ENCODE measurements around the gene MRPL2. TPM values are rescaled to one million over a fixed set of nuclear protein-coding genes. Genes with fewer than 3 reads are reported as not detected.

The MRPL2 gene
- total and polyA plus RNA-seq, 8 donors, result 35.2 to 48.0 (median 40.5) TPM

DNA sequence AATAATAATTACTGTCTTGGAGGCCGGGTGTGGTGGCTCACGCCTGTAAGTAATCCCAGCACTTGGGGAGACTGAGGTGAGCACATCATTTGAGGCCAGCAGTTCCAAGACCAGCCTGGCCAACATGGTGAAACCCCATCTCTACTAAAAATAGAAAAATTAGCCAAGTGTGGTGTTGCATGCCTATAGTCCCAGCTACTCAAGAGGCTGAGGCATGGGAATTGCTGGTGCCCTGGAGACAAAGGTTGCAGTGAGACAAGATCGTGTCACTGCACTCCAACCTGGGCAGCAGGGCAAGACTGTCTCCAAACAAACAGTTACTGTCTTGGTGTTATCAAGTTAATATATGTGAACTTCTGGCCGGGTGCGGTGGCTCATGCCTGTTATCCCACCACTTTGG lies 32.9 kb downstream of the MRPL2 start:
- ATAC-seq, result no peak
- DNase-seq, result no peak
- TF ChIP-seq, protein P1, sequence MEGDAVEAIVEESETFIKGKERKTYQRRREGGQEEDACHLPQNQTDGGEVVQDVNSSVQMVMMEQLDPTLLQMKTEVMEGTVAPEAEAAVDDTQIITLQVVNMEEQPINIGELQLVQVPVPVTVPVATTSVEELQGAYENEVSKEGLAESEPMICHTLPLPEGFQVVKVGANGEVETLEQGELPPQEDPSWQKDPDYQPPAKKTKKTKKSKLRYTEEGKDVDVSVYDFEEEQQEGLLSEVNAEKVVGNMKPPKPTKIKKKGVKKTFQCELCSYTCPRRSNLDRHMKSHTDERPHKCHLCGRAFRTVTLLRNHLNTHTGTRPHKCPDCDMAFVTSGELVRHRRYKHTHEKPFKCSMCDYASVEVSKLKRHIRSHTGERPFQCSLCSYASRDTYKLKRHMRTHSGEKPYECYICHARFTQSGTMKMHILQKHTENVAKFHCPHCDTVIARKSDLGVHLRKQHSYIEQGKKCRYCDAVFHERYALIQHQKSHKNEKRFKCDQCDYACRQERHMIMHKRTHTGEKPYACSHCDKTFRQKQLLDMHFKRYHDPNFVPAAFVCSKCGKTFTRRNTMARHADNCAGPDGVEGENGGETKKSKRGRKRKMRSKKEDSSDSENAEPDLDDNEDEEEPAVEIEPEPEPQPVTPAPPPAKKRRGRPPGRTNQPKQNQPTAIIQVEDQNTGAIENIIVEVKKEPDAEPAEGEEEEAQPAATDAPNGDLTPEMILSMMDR (IDR thresholded peaks at IDR 0.05), result no peak
- intact Hi-C loops (cut with DNase I), result no loop called here
- no peak overlapping the region for H3K4me3 ChIP-seq
- H3K36me3 ChIP-seq, result peaks cover 0 to 74% of the 10 kb centered on the region in 2 donors
- no peaks in the 10 kb centered on the region for H3K27me3 ChIP-seq
- H3K9me3 ChIP-seq, result no peaks in the 10 kb centered on the region
- no peak overlapping the region for H3K27ac ChIP-seq
- H3K4me1 ChIP-seq, result peaks cover 0 to 20% of the 10 kb centered on the region in 2 donors

DNA sequence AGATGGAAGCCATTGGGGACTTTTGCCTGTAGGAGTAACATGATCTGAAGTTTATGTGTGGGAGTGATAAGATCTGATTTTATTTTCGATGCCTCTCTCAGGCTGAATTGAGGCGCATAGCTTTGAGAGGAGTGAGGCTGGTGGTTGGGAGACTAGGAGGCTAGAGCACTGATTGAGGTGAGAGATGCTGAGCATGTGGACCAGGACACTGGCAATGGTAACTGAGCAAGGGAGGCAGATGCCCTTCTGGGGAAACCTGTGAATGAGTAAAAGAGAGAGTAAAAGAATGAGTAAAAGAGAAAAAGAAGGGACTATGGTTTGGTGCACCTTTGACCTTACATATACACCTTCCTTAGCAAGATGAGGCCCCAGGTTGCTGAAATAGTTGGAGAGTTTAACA lies 34.8 kb downstream of the MRPL2 start:
- Histone ChIP-seq H3K36me3 (peaks cover 0 to 60% of the 10 kb centered on the region in 2 donors), H3K9me3 (no peaks in the 10 kb centered on the region), H3K4me3 (no peak overlapping the region), H3K27me3 (no peaks in the 10 kb centered on the region), H3K27ac (no peak overlapping the region), H3K4me1 (peaks cover 0 to 29% of the 10 kb centered on the region in 2 donors)
- DNase-seq, result no peak
- no peak for ATAC-seq
- TF ChIP-seq, protein P1 (IDR thresholded peaks at IDR 0.05), result no peak
- intact Hi-C loops (cut with DNase I), result no loop called here

DNA sequence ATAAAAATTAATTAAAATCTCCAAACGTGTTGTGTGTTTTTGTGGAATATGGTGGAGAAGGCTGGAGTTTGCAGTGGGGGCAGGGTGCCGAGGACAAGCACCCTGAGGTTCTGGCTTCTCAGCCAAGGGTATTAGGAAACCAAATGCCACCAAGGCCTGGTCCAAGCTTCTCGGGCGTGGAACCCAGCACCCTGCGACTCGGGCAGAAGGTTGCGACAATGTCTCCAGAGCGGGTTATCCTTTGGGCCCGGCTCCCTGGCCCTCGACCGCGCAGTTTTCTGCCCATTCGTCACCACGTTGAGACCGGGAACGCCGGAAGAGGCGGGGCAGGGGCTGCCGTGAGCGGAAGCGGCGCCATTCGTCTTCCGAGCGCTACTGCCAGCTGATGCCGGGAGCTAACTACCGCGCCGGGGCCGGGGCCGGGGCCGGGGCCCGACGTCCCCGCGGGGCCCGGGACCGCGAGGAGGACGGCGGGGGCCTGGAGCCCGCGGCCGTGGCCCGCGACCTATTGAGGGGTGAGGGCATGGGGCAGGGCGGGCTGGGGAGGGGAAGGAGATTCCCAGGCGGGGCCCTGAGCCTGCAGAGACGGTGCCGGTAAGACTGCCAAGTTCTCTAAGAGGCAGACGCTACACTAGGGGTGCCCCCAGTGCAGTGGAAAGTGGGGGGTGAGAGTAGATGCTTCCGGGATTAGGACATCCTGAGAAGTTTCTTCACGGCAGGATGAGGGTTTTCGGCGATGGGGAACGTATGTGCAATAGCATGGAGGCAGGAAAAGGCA lies 37.8 kb downstream of the MRPL2 start, which contains the start of gene RRP36:
Gene RRP36, plus strand, starts transcription at position 354 of the 778 bp plus-strand sequence. Its CDS starts 32 bp downstream, at position 386.
- peak; percentile 75 to 97 (median 81) for DNase-seq
- peak within 1 kb of the TSS; percentile 81 to 89 for H3K27ac ChIP-seq
- intact Hi-C loops (cut with DNase I), result no loop called here
- peaks cover 0 to 42% of the 10 kb centered on the region in 2 donors for H3K4me1 ChIP-seq
- H3K4me3 ChIP-seq, result peak within 1 kb of the TSS; percentile 88 to 93
- no peaks in the 10 kb centered on the region for H3K9me3 ChIP-seq
- H3K36me3 ChIP-seq, result peaks cover 0 to 54% of the 10 kb centered on the region in 2 donors
- H3K27me3 ChIP-seq, result no peaks in the 10 kb centered on the region
- peak; percentile 95 for ATAC-seq
- TF ChIP-seq, protein P1 (IDR thresholded peaks at IDR 0.05), result no peak

DNA sequence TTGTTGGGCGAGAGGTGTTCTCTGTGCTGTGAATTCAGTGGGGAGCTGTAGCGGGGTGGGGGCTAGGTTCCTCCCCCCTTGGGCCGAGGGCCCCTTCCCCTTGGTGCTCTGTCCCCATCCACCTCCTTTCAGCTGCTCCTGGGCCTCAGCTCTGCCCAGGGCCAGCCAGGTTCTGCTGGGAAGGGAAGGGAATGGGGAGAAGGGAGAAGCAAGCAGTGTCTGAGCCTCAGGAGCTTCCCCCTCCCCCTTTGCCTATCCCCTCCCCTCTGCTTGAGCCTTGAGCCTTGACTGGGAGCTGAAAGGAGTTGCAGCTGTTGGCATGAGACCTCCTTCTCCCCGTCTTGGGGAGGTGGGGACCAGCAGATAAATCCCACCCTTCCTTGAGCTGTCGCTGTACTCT lies 38.4 kb downstream of the MRPL2 start:
- intact Hi-C loops (cut with DNase I), result no loop called here
- Histone ChIP-seq H3K36me3 (peaks cover 0 to 48% of the 10 kb centered on the region in 2 donors), H3K27ac (peak overlapping the region; percentile 81 to 89), H3K27me3 (no peaks in the 10 kb centered on the region), H3K9me3 (no peaks in the 10 kb centered on the region), H3K4me1 (peaks cover 0 to 48% of the 10 kb centered on the region in 2 donors), H3K4me3 (peak overlapping the region; percentile 88 to 93)
- ATAC-seq, result peak; percentile 26
- DNase-seq, result peak in 1 of 4 donors; percentile 54
- TF ChIP-seq, protein P1 (IDR thresholded peaks at IDR 0.05), result no peak

DNA sequence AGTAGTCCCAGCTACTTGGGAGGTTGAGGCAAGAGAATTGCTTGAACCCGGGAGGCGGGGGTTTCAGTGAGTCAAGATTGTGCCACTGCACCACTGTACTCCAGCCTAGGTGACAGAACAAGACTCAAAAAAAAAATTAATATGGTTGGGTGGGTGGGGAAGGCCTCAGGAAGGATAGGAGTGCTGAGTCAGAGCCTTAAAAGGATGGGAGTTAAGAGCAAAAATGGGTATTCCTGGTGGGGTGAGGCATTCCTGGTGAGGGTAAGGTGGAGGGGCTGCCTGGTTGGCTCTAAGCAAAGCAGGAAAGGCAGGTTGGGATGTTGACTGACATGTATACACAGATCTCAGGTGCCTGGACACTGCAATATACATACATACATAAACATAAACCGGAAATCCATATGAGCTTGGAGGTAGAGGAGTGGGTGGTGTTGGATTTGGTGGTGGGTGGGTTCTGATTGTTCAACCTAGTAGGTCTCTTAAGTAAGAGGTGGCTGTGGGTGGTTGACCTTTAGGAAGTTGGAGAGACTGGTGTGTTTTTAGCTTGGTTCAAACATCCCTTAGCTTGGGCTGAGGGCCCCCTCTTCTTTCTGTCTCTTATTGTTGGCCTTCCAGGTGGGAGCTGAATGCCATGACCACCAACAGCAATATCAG lies 39.1 kb downstream of the MRPL2 start:
- TF ChIP-seq, protein P1 (IDR thresholded peaks at IDR 0.05), result no peak
- peaks cover 6 to 55% of the 10 kb centered on the region in 2 donors for H3K4me1 ChIP-seq
- intact Hi-C loops (cut with DNase I), result no loop called here
- no peak overlapping the region for H3K4me3 ChIP-seq
- no peak for ATAC-seq
- no peaks in the 10 kb centered on the region for H3K27me3 ChIP-seq
- no peaks in the 10 kb centered on the region for H3K9me3 ChIP-seq
- peaks cover 0 to 41% of the 10 kb centered on the region in 2 donors for H3K36me3 ChIP-seq
- no peak for DNase-seq
- H3K27ac ChIP-seq, result no peak overlapping the region

All from left lung (tissue), 10 donors.